Left forelimb (tissue), 1 donor: ENCODE results near the gene BORA.
"Not testable (repeated sequence)": the region's sequence is repeated elsewhere in the genome, so short reads cannot be mapped to it uniquely, and the experiment has no call there.

ENCODE experiments used
- DNase-seq: peaks from one replicate; pipeline ENCODE4 v3.0.0-alpha.2; 2018; ENCODE audit warnings: low spot score

BORA gene

DNA sequence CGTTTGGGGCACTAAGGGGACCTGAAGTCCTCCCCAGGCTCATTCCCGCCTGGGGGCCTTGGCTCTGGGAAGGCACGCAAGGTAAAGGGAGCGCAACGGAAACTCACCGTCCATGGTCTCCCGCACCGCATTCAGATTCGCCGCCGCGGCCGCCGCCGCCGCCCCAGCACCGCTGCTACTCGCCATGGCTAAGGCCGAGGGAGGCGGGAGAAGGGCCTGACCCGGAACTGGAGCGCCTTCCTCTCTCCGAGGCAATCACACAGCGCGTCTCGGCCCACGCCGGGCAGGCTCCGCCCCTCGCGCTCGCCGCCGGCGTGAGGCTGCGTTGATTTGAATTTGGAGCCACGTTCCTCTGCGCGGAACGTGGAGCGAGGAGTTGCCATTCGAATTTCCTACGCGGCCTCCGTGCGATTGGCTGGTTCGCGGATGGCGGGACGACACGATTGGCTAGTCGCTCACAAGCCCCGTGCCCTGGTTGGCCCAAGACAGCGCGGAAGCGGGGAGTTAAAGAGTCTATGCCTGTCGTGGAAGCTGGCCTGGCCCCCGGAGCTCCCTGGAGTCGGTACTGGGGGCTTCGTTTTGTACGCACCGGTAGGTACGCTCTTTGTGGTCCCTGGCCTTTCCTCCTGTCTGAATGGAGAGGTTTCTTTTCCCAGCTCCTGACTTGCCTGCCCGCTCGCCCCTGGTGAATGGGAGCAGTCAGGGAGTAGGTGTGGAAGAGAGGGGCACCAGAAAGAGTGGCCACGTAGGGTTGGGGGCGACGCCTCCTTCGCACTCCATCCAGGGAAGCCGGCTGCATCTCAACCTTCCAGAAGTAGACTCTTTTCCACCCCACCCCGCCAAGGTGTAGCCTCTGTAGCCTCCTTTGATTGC, at the start of gene BORA, which contains the start of gene MZT1:
Gene BORA, plus strand, starts transcription at position 507 of the 873 bp plus-strand sequence. CDS start 1,018 bp downstream, outside the sequence.
Gene MZT1, minus strand, starts transcription at position 213 of the 873 bp plus-strand sequence. Its CDS starts 27 bp downstream, at position 186.
- DNase-seq = peak; percentile 97

DNA sequence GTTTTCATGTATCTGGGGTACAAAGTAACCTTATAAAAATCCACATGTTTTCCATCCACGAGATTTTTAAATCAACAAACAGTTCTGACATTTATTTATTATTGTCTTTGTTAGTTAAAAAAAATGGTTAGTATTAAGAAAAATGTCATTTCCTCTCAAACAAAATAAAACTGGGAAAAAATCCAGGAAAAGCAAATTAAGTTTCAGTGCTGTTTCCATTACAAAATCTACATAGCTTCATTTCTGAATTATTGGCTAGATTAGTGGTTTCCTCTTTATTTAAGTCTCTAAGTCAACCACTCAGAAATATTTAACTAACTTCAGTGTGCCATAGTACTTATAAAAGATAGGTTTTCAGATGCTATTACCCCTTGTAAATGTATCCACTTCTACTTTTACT, 49.4 kb upstream of the BORA start:
- no peak for DNase-seq

DNA sequence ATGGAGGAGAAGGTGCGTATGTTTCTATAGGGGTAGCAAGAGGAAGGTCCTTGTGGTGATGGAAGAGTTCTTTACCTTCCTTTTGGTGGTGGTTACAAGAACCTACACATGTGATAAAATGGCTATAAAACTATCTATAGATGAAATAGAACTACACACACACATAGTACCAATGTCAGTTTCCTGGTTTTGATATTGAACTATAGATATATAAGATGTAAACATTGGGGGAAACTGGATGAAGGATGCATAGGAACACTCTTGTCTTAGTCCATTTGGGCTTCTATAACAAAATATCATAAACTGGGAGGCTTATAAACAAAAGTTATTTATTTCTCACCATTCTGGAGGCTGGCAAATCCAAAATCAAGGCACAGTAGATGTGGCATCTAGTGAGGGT, 47.4 kb upstream of the BORA start:
- DNase-seq = no peak

DNA sequence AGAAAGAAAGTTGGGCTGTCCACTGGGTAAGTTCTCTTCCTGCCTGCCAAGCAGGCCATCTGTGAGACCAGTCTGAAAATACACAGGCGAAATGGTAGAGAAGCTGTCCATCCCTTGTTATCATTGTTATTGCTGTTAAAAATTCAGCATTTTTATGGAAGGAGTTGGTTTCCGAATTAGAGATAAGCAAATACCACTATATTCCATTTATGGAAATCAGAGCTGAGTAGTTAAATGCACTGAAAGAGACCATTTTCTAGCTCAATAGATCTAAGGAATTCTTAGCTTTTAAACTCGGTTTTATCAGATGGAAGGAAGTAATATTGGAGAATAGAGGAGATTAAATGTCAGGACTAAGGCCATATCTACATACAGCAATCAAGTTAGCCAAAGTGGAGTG, 41.0 kb upstream of the BORA start:
- DNase-seq = no peak

DNA sequence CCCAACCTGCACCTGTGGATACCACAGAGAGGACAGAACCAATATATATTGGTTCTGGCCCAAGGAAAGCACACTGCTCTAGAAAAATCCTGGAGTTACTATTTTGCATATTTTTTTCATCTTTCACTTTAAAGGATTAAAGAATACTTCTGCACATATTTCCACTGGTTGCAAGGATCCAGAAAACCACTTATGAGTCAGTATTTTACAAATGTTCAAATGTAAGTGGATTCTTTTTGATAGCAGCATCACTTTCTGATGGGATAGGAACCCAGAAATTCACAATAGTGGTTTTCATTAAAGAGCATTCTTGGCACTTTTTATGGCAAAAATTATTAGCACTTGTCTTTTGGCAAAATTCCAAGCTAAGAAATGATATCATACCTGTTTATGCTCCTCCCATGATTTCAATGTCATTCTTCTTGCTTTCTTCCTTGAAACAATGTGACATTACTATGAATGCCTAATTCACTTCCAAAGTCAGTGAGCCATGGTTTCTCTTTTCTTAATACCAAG, 38.5 kb upstream of the BORA start:
- DNase-seq = no peak

DNA sequence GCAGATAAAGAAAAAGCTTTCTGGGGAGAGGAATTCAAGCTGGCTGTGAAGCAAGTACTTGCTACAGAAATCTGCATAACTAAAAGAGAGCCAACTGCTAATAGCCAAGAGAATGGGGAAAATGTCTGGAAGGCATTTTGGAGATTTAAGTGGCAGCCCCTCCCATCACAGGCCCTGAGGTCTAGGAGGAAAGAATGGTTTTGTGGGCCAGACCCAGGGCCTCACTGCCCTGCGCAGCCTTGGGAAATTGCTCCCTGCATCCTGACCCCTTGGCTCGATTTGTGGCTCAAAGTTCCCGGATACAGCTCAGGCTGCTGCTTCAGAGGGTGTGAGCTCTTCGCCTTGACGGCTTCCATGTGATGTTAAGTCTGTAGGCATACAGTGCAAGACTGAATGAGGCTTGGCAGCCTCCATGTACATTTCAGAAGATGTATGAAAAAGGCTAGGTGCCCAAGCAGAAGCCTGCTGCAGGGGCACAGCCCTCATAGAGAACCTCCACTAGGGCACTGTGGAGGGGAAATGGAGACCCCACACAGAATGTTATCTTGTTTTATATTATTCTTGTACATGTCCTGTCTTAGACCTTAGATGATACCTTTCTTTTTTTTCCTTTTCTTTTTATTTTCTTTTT, 34.7 kb upstream of the BORA start:
- no peak for DNase-seq

DNA sequence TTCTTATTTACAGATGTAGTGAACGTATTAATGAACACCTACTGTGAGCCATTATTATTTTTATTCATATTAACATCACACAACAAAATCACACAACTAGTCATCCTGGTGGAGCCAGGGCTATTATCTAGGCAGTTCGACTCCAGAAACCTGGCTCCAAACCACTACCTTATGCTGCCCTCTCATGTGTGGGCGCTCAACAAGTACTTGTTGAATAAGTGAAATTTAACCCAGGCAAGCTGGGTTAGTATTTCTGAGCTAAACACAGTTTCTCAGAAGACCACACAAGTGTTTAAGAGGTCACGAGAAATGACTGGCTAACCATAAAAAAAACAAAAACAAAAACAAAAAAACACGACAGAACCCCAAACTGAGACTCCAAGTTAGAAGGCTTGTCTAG, 33.9 kb upstream of the BORA start:
- no peak for DNase-seq

DNA sequence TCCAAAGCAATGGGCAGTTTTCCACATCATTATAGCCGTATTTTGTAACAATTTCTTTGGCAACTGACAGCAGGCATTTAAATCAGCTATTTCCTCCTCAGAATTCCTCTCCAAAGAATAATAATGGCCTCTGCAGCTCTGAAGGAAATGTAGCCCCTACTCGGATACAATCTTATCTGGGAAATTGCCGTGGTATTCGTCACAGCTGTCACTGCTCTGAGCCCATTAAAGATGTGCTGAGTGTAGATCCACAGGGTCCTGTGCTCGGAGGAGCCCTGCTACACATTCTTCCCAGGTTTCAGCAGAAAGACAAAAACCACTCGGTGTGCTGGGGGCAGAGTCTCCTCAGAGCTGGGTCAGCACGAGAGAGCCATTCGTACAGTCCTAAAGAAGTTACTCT, 33.4 kb upstream of the BORA start:
- no peak for DNase-seq

DNA sequence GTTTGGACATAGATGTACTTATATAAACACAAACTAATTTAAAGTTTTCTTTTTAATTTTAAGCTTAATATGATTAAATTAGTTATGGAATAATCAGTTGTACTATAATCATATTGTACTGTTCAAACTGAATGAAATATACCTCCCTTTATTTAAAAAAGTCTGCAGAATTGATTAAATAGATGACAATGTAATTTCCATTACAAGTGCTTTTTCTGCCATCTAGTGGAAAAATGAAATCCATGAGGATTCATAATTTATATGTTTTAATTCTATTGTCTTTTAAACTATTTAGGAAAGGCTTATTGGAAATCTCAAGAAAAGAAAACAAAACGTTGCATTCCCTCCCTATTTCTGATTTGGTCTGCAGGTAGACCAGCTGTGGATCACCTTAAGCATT, 31.1 kb upstream of the BORA start:
- no peak for DNase-seq

DNA sequence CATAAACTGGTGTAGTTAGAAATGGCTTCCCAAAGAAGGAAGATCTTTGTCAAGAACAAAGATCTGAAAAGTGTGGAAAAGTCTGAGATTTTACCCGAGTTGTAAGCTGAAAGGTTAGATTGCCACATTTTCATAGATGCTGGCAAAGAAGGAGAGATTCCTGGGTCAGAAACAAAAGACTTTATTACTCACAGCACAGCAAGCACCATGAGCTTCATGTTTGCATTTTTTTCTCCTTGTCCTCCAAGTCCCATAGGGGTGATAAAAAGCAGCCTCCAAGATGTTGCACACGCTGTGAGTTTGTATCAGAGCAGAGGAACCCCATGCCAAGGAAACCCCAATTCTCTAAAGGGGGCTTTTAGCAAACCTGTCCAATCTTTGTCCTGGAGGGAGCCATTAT, 29.6 kb upstream of the BORA start:
- no peak for DNase-seq

DNA sequence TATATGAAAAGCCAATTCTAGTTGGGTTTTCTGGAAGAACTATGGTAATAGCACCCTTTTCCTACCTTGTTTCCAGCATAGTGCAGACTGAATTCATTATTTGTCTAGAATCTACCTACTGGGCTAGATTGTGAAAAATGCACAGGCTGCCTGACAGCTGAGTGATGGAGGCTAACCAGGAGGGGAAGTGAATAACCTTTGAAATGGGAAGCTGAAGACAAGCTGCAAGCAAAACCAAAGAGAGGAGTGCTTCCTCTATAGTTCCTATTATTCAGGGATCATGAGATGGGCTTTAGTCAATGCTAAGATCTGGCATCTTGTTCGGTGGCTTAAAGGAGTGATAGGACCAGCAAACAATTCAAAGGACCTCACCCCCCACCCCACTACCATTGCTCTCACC, 27.2 kb upstream of the BORA start:
- no peak for DNase-seq

DNA sequence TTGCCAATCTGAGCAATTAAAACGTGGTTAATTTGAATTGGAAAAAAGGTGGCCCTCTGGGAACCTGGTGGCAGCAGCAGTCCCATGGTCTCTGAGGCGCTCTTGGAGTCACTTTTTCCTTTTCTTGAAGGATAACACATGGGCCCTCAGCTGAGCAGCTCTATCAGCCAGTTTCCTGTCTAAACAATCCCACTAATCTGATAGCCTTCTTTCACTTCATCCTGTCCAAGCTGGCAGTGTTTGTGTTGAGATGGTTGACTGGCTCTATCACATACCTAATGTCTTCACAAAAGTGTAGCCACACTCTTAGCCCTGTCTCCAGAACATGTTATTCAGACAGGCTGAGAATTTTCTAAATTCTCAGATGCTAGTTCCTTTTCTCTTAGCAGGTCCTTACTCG, 10.9 kb upstream of the BORA start:
- DNase-seq = no peak

DNA sequence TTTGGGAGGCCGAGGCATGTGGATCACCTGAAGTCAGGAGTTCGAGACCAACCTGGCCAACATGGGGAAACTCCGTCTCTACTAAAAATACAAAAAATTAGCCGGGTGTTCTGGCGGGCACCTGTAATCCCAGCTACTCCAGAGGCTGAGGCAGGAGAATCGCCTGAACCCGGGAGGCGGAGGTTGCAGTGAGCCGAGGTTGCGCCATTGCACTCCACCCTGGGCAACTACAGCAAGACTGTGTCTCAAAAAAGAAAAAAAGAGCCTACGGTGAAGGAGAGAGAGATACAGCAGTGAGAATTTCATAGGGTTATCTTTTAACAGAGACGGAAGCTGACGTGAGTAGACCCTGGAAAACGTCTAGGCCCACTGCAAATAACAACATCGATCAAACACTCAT, 1.5 kb upstream of the BORA start:
- not testable (repeated sequence) for DNase-seq

DNA sequence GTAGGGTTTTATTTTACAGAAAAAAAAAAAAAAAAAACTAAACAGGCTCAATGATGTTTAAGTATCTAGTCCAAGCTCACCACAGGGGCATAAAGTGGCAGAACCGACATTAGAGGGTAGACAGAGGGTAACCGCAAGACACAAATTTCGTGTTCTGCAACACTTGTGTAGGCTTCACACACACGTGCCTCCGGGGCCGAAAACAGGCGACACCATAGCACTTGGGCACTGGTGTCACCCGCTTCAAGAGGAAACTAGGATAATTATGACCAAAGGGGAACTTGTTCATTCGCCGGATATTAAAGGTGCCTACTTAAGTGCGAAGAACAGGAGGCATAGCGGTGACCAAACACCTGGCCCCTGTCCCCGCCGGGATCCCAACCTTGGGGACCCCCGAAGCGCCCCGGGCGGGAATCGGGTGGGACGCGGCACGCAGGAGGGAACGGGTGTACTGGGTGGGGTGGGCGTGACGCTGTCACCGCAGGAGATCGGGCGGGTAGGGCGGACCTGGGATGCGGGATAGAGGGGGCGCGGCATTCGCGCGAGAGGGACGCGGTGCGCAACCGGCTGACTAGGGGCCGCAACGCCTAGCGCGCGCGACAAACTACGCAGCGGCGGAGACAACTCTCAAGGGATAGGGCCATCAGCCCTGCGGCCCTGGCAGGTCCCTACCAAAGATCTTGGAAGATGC, 852 bp upstream of the BORA start:
- no peak for DNase-seq

DNA sequence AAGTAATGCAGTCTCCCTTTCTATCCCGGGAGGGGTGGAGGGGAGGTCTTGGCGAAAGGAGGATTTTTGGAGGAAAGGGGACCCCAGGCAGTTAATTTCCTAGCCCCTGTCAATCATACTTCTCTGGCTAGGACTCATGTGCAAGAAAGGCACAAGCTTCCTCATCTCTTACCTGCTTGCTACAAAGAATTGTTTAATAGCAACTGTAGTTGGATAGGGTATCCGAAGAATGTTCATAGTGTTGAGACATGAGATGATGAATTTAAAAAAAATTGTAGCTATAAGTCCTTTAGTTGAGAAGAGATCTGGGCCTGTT, 525 bp downstream of the BORA start:
- DNase-seq = no peak

DNA sequence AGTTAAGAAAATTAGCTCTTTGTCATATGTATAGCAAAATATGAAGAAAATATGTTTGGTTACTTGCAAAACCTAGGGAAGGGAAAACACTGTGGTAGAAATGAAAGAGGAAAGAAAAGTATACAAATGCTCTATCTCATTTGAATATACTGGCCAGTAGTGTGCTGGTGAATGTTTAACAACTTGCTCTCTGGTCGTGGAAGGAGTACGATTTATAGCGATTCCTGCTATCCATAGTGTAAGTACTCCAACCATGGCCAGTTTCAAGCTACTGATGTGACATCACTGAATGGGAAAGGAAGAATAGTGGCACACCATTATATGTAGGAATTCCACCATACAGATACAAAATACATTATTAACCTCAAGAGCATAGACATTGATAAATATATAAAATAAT, 9.3 kb downstream of the BORA start:
- no peak for DNase-seq

DNA sequence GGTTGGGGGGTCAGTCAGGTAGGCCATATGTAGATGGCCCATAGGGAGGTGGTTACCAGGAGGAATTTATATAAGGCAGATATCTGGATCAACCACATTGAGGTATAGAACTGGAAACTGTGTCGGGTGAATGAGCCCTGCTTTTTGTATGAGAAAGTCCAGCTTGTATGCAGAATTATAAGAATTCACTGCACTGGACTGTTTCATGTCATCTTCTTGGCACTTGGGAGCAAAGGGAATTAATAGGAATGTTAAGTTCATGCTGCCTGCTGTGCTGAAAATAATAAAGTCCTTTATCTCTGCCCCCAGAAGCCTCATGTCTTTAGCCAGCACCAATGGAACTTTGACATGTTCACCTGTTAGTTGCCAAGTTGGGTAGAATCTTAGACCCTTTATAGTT, 12.3 kb downstream of the BORA start:
- DNase-seq = no peak

DNA sequence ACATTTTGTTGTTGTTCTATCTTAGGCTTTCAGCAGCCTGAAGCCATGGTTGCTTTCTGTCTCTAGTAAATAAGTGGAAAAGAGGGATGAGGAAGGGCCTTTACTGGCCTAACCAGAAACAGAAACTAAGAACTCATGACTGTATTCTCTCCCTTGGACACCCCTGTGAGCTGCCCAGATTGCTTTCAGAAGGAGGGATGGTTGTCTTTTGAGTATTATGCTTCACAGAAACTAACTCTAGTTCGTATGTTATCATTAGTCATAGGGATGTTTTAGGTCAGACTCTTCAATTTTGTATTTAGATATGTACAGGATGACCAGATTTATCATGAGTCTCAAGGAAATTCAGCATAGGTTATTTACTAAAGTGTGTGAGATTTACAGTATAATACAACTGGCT, 17.5 kb downstream of the BORA start:
- DNase-seq = no peak

DNA sequence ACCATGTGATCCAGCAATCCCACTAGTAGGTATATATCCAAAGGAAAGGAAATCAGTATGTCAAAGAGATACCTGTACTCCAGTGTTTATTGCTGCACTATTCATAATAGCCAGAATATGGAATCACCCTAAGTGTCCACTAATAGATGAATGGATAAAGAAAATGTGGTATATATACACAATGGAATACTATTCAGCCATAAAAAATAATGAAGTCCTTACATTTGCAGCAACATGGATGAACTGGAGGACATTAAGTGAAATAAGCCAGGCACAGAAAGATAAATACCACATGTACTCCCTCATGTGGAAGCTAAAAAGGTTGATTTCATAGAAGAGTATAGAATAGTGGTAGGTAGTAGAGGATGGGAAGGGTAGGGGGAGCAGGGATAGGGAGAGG, 23.5 kb downstream of the BORA start:
- DNase-seq = no peak

DNA sequence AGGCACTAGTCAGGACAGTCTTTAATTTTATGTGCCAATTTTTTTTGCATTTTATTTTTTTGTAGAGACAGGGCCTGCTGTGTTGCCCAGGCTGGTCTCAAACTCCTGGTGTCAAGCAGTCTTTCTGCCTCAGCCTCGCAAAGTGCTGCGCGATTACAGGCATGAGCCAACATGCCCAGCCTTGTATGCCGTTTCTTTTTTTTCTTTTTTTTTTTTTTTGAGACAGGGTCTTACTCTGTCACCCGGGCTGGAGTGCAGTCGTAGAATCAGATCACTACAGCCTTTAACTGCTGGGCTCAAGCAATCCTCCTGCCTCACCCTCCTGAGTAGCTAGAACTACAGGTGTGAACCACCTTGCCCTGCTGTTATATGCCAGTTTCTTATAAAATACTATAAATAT, 26.4 kb downstream of the BORA start:
- no peak for DNase-seq

DNA sequence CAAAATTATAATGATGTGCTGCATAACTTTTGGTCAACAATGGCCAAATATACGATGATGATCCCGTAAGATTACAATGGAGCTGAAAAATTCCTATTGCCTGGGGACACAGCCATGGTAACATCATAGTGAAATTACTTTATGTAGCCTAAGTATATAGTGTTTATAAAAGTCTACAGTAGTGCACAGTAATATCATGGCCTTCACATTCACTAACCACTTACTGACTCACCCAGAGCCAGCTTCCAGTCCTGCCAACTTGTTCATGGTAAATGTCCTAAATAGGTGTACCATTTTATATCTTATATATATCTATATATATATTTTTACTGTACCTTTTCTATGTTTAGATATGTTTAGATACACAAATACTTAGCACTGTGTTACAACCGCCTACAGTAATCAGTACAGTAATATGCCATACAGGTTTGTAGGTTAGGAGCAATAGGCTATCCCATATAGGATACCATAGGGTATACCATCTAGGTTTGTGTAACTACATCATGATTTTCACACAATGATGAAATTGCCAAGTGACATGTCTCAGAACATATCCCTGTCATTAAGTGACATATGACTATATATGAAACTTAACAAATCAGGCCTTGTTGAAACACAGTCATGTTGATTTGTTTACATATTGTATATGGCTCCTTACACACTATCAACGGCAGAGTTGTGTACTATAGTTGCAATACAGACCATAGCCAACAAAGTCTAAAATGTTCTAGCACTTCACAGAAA, 30.2 kb downstream of the BORA start:
- no peak for DNase-seq

DNA sequence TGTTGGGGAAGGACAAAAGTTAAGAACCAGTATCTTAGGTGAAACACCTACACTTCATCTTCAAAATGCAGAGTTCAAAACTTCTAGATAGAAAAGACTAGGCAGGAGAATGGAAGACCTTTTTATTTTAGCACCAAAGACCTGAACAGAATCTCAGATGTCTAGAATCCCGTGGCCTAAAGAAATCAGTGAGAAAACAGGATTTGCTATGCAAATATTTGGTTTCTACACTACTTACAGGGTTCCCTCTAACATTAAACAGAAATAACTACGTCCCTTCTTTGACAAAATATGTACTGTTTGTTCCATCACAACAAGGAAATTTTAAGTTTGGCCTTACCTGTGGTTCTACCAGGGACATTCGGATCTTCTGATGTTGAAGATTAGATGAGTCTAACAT, 32.5 kb downstream of the BORA start:
- no peak for DNase-seq
